ENCODE data around the gene PLD5.

DNA sequence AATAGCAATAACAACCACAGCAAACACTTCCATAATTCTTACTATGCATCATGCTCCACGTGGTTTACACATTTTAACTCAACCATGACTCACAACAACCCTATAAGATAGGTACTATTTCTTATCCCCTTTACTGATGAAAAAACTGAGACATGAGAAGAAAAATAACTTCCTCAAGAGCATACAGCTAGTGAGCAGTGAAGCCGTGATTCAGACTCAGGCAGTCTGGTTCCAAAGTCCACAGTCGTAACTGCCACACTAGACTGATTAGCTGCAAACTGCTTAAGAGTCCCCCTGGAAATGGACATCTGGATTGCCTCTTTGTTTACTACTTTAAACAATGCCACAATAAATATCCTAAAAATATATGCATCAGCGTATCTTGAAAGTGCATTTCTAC, 55.7 kb downstream of the PLD5 start:
- TF ChIP-seq, protein P1, sequence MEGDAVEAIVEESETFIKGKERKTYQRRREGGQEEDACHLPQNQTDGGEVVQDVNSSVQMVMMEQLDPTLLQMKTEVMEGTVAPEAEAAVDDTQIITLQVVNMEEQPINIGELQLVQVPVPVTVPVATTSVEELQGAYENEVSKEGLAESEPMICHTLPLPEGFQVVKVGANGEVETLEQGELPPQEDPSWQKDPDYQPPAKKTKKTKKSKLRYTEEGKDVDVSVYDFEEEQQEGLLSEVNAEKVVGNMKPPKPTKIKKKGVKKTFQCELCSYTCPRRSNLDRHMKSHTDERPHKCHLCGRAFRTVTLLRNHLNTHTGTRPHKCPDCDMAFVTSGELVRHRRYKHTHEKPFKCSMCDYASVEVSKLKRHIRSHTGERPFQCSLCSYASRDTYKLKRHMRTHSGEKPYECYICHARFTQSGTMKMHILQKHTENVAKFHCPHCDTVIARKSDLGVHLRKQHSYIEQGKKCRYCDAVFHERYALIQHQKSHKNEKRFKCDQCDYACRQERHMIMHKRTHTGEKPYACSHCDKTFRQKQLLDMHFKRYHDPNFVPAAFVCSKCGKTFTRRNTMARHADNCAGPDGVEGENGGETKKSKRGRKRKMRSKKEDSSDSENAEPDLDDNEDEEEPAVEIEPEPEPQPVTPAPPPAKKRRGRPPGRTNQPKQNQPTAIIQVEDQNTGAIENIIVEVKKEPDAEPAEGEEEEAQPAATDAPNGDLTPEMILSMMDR (IDR thresholded peaks at IDR 0.05; ENCODE audit: low read length): no peak
- no peak for TF ChIP-seq EZH2phosphoT487 (IDR thresholded peaks at IDR 0.05; ENCODE audit: low read length)
- TF ChIP-seq EZH2 (optimal IDR thresholded peaks at IDR 0.05; ENCODE audit: low read depth, low read length): no peak

All from MM.1S (cell line).